Tibial artery (tissue), 4 donors: Measurements from ENCODE around the gene RIC3.

Experiments
- DNase-seq, 2 donors: peaks; one replicate each; pipeline ENCODE4 v3.0.0-alpha.2; 2019
- H3K27ac ChIP-seq, 2 donors: fragments of 200-600 bp; sonication (generic) in 1 of 2; 1 replicate in 1 of 2; 2 replicates in 1 of 2; pipeline ENCODE4 v1.5.1; 2018 to 2019; ENCODE audit warnings: mild to moderate bottlenecking in 1 of 2
- H3K27me3 ChIP-seq, 2 donors: fragments of 200-600 bp; sonication (generic) in 1 of 2; one replicate each; pipeline versions ENCODE4 v1.5.1 to v1.6.0; 2016 to 2019
- H3K36me3 ChIP-seq, 3 donors: fragments of 200-600 bp; sonication (generic) in 2 of 3; one replicate each; pipeline ENCODE4 v1.5.1; 2016 to 2019; ENCODE audit warnings: mild to moderate bottlenecking in 2 of 3
- H3K4me1 ChIP-seq, 4 donors: fragments of 200-600 bp; sonication (generic) in 2 of 4; 1 replicate in 3 of 4; 2 replicates in 1 of 4; pipeline ENCODE4 v1.5.1; 2016 to 2019
- H3K4me3 ChIP-seq, 2 donors: fragments of 200-600 bp; sonication (generic) in 1 of 2; 1 replicate in 1 of 2; 2 replicates in 1 of 2; pipeline ENCODE4 v1.5.1; 2018 to 2019; ENCODE audit warnings: mild to moderate bottlenecking in 2 of 2
- H3K9me3 ChIP-seq, 3 donors: fragments of 200-600 bp; sonication (generic) in 1 of 3; one replicate each; pipeline ENCODE4 v1.5.1; 2016 to 2019
- intact Hi-C: fragments of 100-400 bp; cut with DNase I; formaldehyde crosslinking; loops from one replicate; pipeline ENCODE4 v1.15.0; 2023; ENCODE audit warnings: low total_unique reads
- TF ChIP-seq, protein P1 (sequence below), 2 experiments: fragments of 200-600 bp in 1 of 2; fragments of 450-650 bp in 1 of 2; IDR thresholded peaks; one replicate each; pipeline ENCODE4 v1.5.1; 2017 to 2019; ENCODE audit warnings: antibody characterized with exemption in 2 of 2, mild to moderate bottlenecking in 1 of 2, moderate library complexity in 1 of 2

RIC3 gene

DNA sequence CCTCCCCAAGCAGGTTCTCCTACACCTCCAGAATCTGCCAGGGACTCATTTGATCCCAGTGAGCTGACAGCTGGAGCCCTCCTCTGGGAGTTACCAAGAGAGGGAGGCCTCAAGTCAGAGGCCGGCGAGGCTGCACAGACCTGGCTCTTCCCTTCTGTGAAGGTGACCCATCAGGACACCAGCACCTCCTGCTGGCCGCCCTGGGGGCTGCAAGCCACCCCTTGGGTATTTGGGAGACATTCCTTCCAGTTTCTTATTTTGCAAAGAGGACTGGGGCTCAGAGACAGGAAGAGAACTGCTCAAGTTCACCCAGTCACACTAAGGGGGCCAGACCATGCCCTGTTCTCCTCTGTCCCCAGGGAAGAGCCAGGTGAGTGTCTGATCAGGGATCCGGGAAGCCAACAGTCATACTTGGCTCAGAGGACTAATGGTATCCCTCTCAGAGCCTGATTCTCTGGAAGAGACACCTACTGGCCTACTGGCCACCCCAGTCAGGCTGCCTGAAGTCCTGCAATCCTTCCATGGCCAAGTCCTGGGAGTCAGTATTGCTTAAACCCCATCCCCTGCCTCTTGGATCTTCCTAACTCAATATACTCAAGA lies 40.5 kb upstream of the RIC3 start:
- peak in 1 of 2 donors; percentile 40 for DNase-seq
- H3K27me3 ChIP-seq: peaks cover 0 to 18% of the 10 kb centered on the region in 2 donors
- H3K27ac ChIP-seq: no peak overlapping the region
- H3K4me1 ChIP-seq: peaks cover 0 to 3% (median 0%) of the 10 kb centered on the region in 4 donors
- intact Hi-C loops: no loop called here
- no peaks in the 10 kb centered on the region for H3K36me3 ChIP-seq
- TF ChIP-seq, protein P1, sequence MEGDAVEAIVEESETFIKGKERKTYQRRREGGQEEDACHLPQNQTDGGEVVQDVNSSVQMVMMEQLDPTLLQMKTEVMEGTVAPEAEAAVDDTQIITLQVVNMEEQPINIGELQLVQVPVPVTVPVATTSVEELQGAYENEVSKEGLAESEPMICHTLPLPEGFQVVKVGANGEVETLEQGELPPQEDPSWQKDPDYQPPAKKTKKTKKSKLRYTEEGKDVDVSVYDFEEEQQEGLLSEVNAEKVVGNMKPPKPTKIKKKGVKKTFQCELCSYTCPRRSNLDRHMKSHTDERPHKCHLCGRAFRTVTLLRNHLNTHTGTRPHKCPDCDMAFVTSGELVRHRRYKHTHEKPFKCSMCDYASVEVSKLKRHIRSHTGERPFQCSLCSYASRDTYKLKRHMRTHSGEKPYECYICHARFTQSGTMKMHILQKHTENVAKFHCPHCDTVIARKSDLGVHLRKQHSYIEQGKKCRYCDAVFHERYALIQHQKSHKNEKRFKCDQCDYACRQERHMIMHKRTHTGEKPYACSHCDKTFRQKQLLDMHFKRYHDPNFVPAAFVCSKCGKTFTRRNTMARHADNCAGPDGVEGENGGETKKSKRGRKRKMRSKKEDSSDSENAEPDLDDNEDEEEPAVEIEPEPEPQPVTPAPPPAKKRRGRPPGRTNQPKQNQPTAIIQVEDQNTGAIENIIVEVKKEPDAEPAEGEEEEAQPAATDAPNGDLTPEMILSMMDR (IDR thresholded peaks at IDR 0.05): peak in 1 of 2 experiments; percentile 21
- H3K4me3 ChIP-seq: no peak overlapping the region
- H3K9me3 ChIP-seq: no peaks in the 10 kb centered on the region

DNA sequence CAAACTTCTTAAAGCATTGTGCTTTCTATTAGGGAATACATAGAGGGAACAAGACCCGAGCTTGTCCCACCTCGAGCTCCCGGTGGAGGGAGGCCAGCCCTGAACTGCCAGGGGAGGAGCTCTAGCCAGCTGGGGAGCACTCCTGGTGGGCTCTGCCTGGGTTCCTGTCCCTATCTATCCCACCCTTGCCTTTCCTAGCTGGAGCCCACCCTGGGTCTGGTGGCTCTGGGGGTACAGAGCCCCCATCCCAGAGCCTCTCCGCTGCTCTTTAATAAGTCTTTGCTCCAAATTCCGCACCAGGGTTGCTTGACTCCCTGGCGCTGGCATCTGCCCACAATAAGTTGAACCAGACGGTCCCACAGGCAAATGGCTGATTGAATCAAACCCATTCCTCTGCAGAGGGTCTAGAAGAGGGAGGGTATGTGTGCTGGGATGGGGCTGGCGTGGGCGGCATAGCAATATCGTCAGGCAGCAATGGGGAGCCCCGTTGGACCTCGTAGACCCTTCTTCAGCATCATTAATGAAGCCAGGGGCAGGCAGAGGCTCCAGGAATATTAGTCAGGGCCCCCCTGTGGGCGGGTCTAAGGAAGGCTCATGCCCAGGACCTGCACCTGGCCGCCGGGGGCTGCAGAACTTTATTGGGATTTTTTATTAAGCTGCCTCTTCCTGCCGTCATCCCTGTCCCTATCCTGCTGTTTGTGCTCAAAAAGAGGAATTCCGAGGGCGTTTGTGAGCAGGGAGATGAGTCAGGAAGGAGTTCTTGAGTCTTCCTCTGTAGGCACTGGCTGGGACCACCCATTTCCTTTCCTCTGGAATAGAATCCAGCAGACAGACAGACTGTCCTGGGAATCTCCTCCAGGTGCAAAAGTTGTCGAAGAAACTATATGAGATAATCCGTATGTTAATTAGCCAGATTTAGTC lies 38.5 kb upstream of the RIC3 start:
- Histone ChIP-seq H3K4me3 (no peak overlapping the region), H3K27me3 (peaks cover 0 to 18% of the 10 kb centered on the region in 2 donors), H3K27ac (no peak overlapping the region), H3K4me1 (peaks cover 0 to 3% (median 0%) of the 10 kb centered on the region in 4 donors), H3K9me3 (no peaks in the 10 kb centered on the region), H3K36me3 (no peaks in the 10 kb centered on the region)
- intact Hi-C loops: no loop called here
- no peak for DNase-seq
- TF ChIP-seq, protein P1 (IDR thresholded peaks at IDR 0.05): no peak

DNA sequence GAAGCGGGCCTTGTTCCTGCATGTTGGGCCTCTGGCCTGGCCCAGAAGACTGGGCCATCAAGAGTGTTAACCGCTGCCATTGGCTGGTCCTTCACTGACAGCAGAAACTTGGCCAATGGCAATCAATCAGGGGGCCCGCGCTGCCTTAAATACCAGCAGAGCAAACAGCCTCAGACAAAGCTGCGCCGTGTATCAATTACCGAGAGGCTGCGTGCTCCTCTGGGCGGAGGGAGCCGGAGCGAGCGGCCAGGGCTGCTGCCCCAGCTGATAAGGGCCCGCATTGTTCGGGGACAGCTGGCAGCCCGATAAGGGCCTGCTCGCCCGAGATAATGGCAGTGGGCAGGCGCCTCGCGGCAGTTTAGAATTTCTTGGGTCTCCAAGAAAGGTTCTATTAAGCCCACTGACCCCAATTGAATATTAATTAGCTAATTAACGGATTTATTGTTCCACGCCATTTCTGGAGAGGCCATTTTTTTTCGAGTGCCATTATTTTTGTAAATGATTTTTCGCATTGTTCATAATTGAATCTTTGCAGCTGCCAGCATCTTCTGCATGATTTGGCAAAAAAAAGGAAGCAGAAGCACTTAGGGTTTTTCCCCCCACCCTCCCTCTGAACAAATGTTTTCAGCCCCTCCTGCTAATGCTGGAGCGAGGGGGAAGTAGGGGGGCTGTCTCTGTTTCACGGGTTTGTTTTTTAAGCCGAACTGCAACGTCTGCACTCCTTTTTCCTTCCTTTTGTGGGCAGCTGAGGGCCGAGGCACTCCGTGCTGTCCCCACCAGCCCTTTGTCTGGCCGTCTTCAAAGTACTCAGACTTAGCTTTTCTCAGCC lies 37.6 kb upstream of the RIC3 start:
- Histone ChIP-seq H3K9me3 (no peaks in the 10 kb centered on the region), H3K4me1 (peaks cover 0 to 3% (median 0%) of the 10 kb centered on the region in 4 donors), H3K36me3 (no peaks in the 10 kb centered on the region), H3K4me3 (no peak overlapping the region), H3K27ac (no peak overlapping the region), H3K27me3 (peaks cover 0 to 18% of the 10 kb centered on the region in 2 donors)
- TF ChIP-seq, protein P1 (IDR thresholded peaks at IDR 0.05): no peak
- DNase-seq: peak in 1 of 2 donors; percentile 63
- intact Hi-C loops: no loop called here

DNA sequence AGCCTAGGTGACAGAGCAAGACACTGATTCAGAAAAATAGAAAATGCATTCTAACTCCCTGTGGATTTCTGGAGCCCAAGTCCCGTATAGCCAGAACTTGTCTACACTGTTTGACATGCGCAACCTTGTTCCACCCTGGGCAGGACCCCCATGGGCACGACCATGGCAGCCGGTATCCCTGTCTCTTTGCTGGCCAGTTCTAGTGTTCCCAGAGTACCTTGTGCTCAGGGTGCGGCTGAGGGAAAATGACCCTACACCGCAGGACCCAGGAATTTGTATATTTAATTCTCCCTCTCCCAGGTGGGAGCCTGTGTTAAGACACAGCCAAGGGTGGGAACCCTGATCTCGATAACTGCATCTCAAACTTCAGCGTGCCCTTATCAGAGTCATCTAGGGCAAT lies 36.7 kb upstream of the RIC3 start:
- no peak for DNase-seq

DNA sequence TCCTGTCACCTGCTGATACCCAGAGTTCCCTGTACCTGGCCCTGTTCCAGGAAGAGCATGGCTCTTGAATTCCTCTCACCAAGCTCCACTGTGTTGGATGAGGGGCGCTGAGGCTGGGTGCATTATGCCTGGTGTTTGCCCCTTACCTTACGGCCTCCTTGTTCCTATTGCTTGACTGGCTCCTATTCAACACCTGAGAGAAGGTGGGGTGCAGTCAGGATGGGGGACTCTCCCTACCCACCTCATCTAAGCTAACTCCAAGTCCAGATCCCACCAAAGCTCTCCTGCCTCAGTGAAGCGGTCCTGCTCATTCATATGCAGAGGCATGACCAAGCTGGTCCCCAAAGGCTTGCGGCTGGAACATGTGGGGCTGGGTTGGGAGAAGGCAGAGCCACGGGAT lies 35.8 kb upstream of the RIC3 start:
- Histone ChIP-seq H3K4me1 (peaks cover 0 to 3% (median 0%) of the 10 kb centered on the region in 4 donors), H3K36me3 (no peaks in the 10 kb centered on the region), H3K4me3 (no peak overlapping the region), H3K27me3 (peaks cover 0 to 17% of the 10 kb centered on the region in 2 donors), H3K9me3 (no peaks in the 10 kb centered on the region), H3K27ac (no peak overlapping the region)
- intact Hi-C loops: no loop called here
- DNase-seq: no peak
- TF ChIP-seq, protein P1 (IDR thresholded peaks at IDR 0.05): no peak

More for the DNA sequence above, 36.7 kb upstream of the RIC3 start:
- Histone ChIP-seq H3K27ac (no peak overlapping the region), H3K4me1 (peaks cover 0 to 3% (median 0%) of the 10 kb centered on the region in 4 donors), H3K4me3 (no peak overlapping the region), H3K36me3 (no peaks in the 10 kb centered on the region), H3K27me3 (peaks cover 0 to 18% of the 10 kb centered on the region in 2 donors), H3K9me3 (no peaks in the 10 kb centered on the region)
- intact Hi-C loops: no loop called here
- TF ChIP-seq, protein P1 (IDR thresholded peaks at IDR 0.05): no peak
